ENCODE results near the gene CYP2C8. TPM values are rescaled to one million over a fixed set of nuclear protein-coding genes. Genes with fewer than 3 reads are reported as not detected.

CYP2C8 gene
- total RNA-seq, 1 experiment from 2014 or later = 0.26 TPM

DNA sequence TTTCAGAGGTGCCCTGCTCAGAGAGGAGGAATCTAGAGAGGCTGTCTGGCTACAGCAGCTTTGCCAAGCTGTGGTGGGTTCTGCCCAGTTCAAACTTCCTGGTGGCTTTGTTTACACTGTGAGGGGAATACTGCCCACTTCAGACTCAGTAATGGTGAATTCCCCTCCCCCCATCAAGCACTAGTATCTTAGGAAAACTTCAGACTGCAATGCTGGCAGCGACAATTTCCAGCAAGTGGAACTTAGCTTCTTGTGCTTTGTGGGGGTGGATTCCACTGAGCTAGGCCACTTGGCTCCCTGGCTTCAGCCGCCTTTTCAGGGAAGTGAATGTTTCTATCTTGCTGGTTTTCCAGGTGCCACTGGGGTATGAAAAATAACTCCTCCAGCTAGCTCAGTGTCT is 42.8 kb downstream of the CYP2C8 start:
- no peaks in the 10 kb centered on the region for H3K79me1 ChIP-seq (ENCODE audit: insufficient read depth, low read depth, low read length, poor library complexity, severe bottlenecking)

More for the DNA sequence above, 42.8 kb downstream of the CYP2C8 start:
- no CpG with 5 or more reads among the region's 2 CpGs for WGBS (ENCODE audit: extremely low coverage, insufficient read length, low lambda C conversion rate)
- Histone ChIP-seq H3K4me2 (ENCODE audit: insufficient read depth, insufficient read length, low read length) (no peak overlapping the region), H2BK12ac (ENCODE audit: insufficient read length, low read depth, low read length) (no peak overlapping the region), H3K9ac (ENCODE audit: extremely low read depth, insufficient read length, low read length) (no peak overlapping the region), H2BK20ac (ENCODE audit: low read depth, low read length, poor library complexity, severe bottlenecking) (no peak overlapping the region), H3K23me2 (ENCODE audit: insufficient read length, low read depth, low read length, poor library complexity, severe bottlenecking) (no peaks in the 10 kb centered on the region), H3K14ac (ENCODE audit: insufficient read depth, low read length) (no peak overlapping the region), H2BK5ac (ENCODE audit: insufficient read length, low read length) (no peak overlapping the region), H3K4me1 (ENCODE audit: insufficient read depth, low read length) (no peaks in the 10 kb centered on the region), H4K20me1 (ENCODE audit: control insufficient read depth, insufficient read depth, insufficient read length) (no peaks in the 10 kb centered on the region), H3T11ph (ENCODE audit: low read length) (no peak overlapping the region), H3K4ac (ENCODE audit: low read depth, low read length) (no peak overlapping the region), H2BK15ac (ENCODE audit: low read depth, low read length) (no peak overlapping the region), H4K8ac (replicated peaks; ENCODE audit: insufficient read length, low read depth, low read length) (no peak overlapping the region), H3K23ac (ENCODE audit: insufficient read length, low read depth, low read length) (no peak overlapping the region), H3K9me3 (ENCODE audit: control insufficient read depth, low read depth, low read length) (no peaks in the 10 kb centered on the region), H2AFZ (ENCODE audit: low read length) (no peak overlapping the region), H2BK120ac (ENCODE audit: low read depth, low read length, poor library complexity, severe bottlenecking) (no peak overlapping the region), H4K91ac (ENCODE audit: insufficient read length, low read depth, low read length) (no peak overlapping the region), H3K27ac (ENCODE audit: insufficient read length, low read depth, low read length) (no peak overlapping the region), H2AK5ac (ENCODE audit: insufficient read length, low read length) (no peak overlapping the region), H3K18ac (ENCODE audit: insufficient read length, low read depth, low read length) (no peak overlapping the region), H3K27me3 (ENCODE audit: insufficient read depth, low read length) (no peaks in the 10 kb centered on the region), H4K5ac (ENCODE audit: insufficient read length, low read depth, low read length) (no peak overlapping the region), H3K79me2 (ENCODE audit: insufficient read depth, low read length) (no peaks in the 10 kb centered on the region), H3K56ac (ENCODE audit: insufficient read length, low read depth, low read length) (no peak overlapping the region)
- Mint-ChIP-seq H3K4me1 (no peaks in the 10 kb centered on the region), H3K27ac (no peak overlapping the region), H3K27me3 (ENCODE audit: low read depth) (peaks cover 2% of the 10 kb centered on the region), H3K36me3 (ENCODE audit: insufficient read depth in 1 of 3, low read depth in 3 of 3) (no peaks in the 10 kb centered on the region), H3K9me3 (peaks cover 5 to 9% of the 10 kb centered on the region in 2 experiments; a peak in 3 of 5 replicates), H3K4me3 (no peak overlapping the region)
- TF ChIP-seq, protein P1, sequence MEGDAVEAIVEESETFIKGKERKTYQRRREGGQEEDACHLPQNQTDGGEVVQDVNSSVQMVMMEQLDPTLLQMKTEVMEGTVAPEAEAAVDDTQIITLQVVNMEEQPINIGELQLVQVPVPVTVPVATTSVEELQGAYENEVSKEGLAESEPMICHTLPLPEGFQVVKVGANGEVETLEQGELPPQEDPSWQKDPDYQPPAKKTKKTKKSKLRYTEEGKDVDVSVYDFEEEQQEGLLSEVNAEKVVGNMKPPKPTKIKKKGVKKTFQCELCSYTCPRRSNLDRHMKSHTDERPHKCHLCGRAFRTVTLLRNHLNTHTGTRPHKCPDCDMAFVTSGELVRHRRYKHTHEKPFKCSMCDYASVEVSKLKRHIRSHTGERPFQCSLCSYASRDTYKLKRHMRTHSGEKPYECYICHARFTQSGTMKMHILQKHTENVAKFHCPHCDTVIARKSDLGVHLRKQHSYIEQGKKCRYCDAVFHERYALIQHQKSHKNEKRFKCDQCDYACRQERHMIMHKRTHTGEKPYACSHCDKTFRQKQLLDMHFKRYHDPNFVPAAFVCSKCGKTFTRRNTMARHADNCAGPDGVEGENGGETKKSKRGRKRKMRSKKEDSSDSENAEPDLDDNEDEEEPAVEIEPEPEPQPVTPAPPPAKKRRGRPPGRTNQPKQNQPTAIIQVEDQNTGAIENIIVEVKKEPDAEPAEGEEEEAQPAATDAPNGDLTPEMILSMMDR (conservative IDR thresholded peaks at IDR 0.05) = no peak
- DNase-seq = no peak

Measured in H9 (cell line).